GM12875 (cell line): ENCODE measurements around the gene GSE1.

Source experiments
- H3K4me3 ChIP-seq: one replicate; pipeline ENCODE4 v1.5.1; 2011; ENCODE audit warnings: low read depth, low read length, control low read depth
- TF ChIP-seq, protein P1 (sequence below): IDR thresholded peaks from 2 replicates; pipeline ENCODE4 v1.5.1; 2011; ENCODE audit warnings: low read depth, mild to moderate bottlenecking, control low read depth, inconsistent platforms, low read length, moderate library complexity, borderline replicate concordance; ENCODE audit not compliant: insufficient read depth

GSE1 gene

DNA sequence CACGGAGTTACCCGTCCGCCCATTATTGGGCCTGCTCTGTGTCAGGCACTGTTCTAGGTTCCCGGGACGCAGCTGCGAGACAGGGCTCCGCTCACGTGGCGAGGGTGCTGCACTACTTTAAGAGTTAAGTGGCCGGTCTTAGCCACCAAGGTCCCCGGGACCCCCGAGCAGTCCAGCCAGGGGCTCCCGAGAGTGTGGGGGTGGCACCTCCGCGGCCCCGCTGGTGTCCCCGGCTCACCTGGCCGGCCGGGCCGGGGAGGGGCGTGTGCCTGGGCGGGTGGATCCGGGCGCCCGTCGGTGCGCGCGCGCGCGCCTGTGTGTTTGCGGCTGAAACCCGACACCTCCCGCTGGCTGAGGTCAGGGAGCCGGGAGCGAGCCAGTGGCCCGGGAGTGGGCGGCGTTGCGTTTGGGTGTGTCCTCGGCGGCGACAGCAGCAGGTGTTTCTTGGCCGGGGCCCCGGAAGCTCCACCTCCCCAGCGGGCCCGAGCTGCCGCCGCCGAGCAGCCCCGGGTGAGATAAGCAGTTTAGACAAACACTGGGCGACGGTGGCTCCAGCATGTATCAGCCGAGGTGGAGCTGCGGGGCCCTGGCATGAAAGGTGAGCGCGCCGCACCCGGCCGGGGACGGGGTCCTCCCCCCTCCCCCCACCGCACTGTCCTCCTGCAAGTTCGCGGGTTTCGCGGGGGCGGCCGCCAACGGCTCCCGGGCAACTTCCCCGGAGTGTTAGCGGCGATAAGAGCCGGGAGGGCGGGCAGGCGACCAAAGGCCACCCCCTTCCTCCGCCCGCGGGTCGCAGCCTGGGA lies at the start of gene GSE1:
GSE1 (plus strand) TSS at position 522 of the 803 bp plus-strand sequence; CDS start at position 592, 70 bp downstream.
- H3K4me3 ChIP-seq: peak within 1 kb of the TSS; percentile 80
- TF ChIP-seq, protein P1, sequence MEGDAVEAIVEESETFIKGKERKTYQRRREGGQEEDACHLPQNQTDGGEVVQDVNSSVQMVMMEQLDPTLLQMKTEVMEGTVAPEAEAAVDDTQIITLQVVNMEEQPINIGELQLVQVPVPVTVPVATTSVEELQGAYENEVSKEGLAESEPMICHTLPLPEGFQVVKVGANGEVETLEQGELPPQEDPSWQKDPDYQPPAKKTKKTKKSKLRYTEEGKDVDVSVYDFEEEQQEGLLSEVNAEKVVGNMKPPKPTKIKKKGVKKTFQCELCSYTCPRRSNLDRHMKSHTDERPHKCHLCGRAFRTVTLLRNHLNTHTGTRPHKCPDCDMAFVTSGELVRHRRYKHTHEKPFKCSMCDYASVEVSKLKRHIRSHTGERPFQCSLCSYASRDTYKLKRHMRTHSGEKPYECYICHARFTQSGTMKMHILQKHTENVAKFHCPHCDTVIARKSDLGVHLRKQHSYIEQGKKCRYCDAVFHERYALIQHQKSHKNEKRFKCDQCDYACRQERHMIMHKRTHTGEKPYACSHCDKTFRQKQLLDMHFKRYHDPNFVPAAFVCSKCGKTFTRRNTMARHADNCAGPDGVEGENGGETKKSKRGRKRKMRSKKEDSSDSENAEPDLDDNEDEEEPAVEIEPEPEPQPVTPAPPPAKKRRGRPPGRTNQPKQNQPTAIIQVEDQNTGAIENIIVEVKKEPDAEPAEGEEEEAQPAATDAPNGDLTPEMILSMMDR: no peak

DNA sequence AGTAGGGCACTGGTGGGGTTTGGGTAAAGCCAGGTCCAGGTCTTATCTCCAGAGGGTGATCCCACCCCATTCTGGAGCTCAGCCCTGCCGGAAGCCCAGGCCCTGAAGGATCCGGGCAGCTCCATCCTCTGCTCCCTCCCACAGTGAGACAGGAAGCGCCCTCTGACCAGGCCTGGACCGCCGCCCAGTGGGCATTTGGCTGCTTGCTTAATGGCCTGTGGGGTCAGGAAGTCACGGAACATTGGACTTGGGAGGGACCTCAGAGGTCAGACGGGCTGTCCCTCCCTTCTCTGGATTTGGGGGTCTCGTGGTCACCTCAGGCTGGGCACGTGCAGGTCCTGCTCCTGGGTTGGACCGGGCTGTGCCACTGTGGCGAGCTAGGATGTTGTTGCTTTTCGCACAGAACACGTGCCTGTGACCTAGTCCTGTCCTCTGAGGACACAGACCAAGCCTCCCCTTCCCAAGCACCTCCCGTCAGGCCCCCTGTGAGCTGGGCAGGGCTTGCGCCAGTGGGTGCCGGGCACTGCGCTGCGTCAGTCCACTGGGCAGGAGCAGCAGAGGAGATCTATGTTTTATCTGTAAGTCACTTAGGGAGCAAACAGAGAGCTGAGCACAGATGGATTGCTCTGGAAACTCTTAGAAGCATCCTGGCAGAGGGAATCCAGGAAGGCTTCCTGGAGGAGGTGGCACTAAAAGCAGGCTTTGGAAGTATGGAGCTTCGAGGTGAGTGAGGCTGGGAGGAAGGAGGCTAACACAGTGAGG lies 49.4 kb upstream of the GSE1 start:
- TF ChIP-seq, protein P1: no peak
- no peak overlapping the region for H3K4me3 ChIP-seq

DNA sequence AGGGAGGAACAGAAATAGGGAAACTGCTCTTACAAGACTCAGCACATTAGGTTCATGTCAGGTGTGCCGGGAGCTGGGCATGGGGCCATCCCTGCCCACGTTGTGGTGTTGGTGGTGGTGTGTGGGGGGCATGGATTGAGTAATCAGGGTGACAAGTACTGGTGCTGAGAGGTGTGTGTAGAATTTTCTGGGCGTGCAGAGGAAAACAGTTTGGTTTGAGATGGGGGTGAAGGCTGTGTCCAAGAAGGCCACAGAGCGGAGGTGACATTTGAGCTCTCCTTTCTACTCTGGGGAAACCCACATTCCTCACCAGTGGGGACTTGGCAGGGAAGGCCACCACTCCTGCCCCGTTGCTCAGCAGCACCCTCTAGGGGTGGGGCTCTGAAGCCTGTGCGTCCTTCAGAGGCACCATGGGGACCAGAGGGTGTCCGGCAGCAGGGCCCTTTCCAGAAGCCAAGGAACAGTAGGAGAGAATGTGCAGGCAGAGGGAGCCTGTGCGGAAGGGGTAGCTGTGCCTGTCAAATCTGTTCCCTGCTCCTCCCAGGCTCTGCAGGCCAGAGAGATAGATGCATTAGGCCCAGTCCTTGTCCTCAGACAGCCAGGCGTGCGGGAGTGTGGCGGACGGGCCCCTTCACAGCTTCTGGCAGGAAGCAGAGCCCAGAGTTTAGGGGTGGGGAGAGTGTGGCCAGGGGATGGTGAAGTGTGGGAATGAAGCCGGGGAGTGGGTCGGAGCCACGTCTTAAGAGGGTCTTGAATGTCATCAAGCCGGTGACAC lies 48.7 kb upstream of the GSE1 start:
- H3K4me3 ChIP-seq: no peak overlapping the region
- TF ChIP-seq, protein P1: peak; percentile 68

DNA sequence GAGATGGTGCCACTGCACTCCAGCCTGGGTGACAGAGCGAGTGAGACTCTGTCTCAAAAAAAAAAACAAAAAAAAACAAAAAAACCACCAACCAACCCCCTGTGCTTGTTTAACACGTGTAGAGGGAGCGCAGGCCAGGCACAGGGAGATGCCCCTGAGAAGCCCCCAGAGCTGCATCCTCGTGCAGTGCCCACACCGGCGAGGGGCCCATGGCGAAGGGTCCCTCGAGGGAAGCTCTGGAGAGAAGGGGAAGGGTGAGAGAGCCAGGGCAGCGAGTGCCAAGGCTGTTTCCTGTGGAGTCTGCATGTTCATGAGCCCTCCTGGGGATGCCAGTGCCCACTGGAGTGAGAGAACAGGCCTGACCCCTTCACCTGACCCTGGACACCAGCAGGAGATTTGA lies 47.8 kb upstream of the GSE1 start:
- TF ChIP-seq, protein P1: no peak
- H3K4me3 ChIP-seq: no peak overlapping the region

DNA sequence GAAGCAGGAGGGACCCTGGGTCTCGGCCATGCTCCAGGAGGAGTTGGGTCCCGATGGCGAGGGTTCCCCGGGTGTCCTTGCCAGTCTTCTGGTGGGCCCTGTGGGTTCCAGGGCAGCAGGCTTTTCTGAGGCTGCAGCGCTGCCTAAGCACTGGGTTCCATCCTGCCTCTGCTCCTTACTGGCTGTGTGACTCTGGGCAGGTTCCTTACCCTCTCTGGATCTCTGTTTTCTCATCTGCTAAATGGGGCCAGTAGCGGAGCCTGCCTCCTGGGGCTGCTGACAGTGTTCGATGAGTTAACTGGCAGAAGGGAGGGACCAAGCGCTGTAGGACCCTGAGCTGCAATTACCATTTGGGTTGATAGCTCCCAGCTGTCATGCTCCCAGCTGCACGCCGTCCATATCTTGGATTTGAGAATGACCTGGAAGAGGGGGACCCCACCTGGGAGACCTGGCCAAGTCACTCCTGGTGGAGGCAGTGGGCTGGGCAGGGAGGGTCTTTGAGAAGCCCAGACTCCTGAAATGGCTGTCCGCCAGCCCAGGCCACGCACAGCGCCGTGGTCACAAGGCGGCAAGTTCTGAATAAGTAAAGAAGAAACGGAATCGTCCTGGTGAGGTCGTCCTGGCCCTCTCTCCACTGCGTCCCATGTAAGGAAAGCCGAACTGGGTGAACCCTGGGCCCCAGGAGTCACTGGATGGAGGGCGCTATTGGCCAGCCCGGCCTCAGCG lies 47.2 kb upstream of the GSE1 start:
- no peak overlapping the region for H3K4me3 ChIP-seq
- TF ChIP-seq, protein P1: no peak

DNA sequence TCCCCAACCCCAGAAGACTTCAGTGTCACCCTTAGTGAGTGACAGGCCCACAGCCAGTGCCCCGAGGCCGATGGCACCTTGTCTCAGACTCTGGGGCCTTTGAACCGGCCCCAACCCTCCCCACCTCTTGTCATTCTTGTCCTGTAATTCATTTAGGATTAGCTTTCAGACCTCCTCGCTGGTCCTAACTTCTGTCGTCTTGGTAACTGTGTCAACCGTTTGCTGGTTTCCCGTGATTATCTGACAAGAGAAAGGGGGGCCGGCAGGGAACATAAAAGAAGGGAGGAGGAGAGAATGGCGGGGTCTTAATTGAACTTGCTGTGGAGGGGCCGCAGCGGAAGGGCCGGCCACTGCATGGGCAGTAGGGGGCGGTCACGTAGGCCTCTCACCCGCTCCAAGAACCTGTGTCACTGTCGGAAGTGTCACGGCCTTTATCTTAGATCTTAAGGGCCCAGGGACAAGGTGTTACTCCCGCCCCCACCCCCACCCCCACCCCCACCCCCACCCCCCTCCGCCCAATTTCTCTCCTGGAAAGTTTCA lies 46.5 kb upstream of the GSE1 start:
- TF ChIP-seq, protein P1: no peak
- no peak overlapping the region for H3K4me3 ChIP-seq
